ENCODE results near the gene DYNLT2B. TPM values are rescaled to one million over a fixed set of nuclear protein-coding genes. Genes with fewer than 3 reads are reported as not detected.
A peak's percentile ranks its signal among the peaks of the same experiment; 100 is the strongest.

Gene DYNLT2B
- total and polyA plus RNA-seq, 12 donors: 2.1 to 8.1 (median 4.2) TPM

- ATAC-seq: no peak
- Histone ChIP-seq H3K27me3 (no peaks in the 10 kb centered on the region), H3K4me1 (no peaks in the 10 kb centered on the region), H3K27ac (no peak overlapping the region), H3K9me3 (no peaks in the 10 kb centered on the region), H3K4me3 (no peak overlapping the region), H3K36me3 (no peaks in the 10 kb centered on the region)
- no peak for DNase-seq
- intact Hi-C loops (cut with DNase I): no loop called here
- no peak for TF ChIP-seq CTCF (IDR thresholded peaks at IDR 0.05)
- WGBS, 2 donors: 19 to 30% methylated on average over 6 of the region's 6 CpGs
Measured at GRCh38 chr3:196327405-196327804, 9.4 kb upstream of the DYNLT2B start.

GRCh38 chr3:196326936-196327335 lies 8.9 kb upstream of the DYNLT2B start:
- no peak overlapping the region for H3K27ac ChIP-seq
- H3K27me3 ChIP-seq: no peaks in the 10 kb centered on the region
- H3K36me3 ChIP-seq: no peaks in the 10 kb centered on the region
- no peak for ATAC-seq
- H3K4me3 ChIP-seq: no peak overlapping the region
- H3K4me1 ChIP-seq: no peaks in the 10 kb centered on the region
- no peak for DNase-seq
- intact Hi-C loops (cut with DNase I): no loop called here
- no peaks in the 10 kb centered on the region for H3K9me3 ChIP-seq
- no peak for TF ChIP-seq CTCF (IDR thresholded peaks at IDR 0.05)
- WGBS, 2 donors: 70 to 86% methylated on average over 9 of the region's 9 CpGs

GRCh38 chr3:196323691-196324090 lies 5.7 kb upstream of the DYNLT2B start:
- no peak overlapping the region for H3K4me3 ChIP-seq
- ATAC-seq (no peak), DNase-seq (peak in 1 of 2 donors; percentile 10)
- no peaks in the 10 kb centered on the region for H3K36me3 ChIP-seq
- intact Hi-C loops (cut with DNase I): no loop called here
- peaks cover 0 to 15% (median 0%) of the 10 kb centered on the region in 9 donors for H3K4me1 ChIP-seq
- peak in 1 of 9 donors; percentile 8 for TF ChIP-seq CTCF (IDR thresholded peaks at IDR 0.05)
- WGBS, 2 donors: 51 to 57% methylated on average over 11 of the region's 11 CpGs
- no peak overlapping the region for H3K27ac ChIP-seq
- H3K9me3 ChIP-seq: no peaks in the 10 kb centered on the region
- no peaks in the 10 kb centered on the region for H3K27me3 ChIP-seq

GRCh38 chr3:196323016-196323415 lies 5.0 kb upstream of the DYNLT2B start:
- Histone ChIP-seq H3K4me1 (peaks cover 0 to 16% (median 0%) of the 10 kb centered on the region in 9 donors), H3K36me3 (no peaks in the 10 kb centered on the region), H3K27me3 (no peaks in the 10 kb centered on the region), H3K27ac (no peak overlapping the region), H3K4me3 (no peak overlapping the region), H3K9me3 (no peaks in the 10 kb centered on the region)
- ATAC-seq (no peak), DNase-seq (no peak)
- TF ChIP-seq CTCF (IDR thresholded peaks at IDR 0.05): no peak
- 97 to 98% methylated on average over 4 of the region's 4 CpGs for WGBS, 2 donors
- intact Hi-C loops (cut with DNase I): no loop called here
